Measurements from ENCODE around the gene SUMF2.
"Not testable (repeated sequence)": the region's sequence is repeated elsewhere in the genome, so short reads cannot be mapped to it uniquely, and the experiment has no call there.

The SUMF2 gene

DNA sequence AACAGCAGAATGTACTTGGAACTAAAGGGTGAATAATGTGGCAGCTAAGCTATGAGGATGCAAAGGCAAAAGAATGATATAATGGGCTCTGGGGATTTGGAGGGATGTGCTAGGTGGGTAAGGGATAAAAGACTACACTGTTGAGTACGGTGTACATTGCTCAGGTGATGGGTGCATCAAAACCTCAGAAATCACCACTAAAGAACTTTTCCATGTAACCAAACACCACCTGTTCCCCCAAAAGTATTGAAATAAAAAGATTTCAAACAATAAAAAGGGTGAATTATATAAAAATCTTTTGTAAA is 43.8 kb downstream of the SUMF2 start:
- no peak for DNase-seq

DNA sequence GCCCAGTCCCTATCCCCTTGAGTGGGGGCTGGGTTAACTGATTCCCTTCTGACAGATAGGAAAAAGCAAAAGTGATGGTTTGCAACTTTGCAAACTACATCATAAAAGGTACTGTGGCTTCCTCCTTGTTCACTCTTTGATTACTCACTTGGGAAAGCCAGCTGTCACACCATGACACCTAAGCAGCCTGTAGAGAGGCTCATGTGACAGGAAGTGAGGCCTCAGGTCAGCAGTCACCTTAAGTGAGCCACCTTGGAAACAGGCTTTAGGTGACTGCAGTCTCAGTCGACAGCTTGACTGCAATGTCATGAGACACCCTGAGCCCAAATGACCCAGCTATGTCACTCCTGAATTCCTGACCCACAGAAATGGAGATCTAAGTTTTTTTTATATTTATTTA is 46.5 kb downstream of the SUMF2 start:
- DNase-seq, result no peak

DNA sequence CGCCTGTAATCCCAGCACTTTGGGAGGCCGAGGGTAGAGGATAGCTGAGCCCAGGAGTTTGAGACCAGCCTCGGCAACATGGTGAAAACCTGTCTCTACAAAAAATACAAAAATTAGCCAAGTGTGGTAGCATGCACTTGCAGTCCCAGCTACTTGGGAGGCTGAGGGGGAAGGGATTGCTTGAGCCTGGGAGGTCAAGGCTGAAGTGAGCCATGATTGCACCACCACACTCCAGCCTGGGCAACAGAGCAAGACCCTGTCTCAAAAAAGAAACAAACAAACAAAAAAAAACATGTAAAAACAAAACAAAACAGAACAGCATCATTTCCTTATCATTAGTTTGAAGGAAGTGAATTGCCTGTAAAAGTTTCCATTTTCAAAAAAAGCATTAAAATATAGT is 48.2 kb downstream of the SUMF2 start:
- DNase-seq, result not testable (repeated sequence)

DNA sequence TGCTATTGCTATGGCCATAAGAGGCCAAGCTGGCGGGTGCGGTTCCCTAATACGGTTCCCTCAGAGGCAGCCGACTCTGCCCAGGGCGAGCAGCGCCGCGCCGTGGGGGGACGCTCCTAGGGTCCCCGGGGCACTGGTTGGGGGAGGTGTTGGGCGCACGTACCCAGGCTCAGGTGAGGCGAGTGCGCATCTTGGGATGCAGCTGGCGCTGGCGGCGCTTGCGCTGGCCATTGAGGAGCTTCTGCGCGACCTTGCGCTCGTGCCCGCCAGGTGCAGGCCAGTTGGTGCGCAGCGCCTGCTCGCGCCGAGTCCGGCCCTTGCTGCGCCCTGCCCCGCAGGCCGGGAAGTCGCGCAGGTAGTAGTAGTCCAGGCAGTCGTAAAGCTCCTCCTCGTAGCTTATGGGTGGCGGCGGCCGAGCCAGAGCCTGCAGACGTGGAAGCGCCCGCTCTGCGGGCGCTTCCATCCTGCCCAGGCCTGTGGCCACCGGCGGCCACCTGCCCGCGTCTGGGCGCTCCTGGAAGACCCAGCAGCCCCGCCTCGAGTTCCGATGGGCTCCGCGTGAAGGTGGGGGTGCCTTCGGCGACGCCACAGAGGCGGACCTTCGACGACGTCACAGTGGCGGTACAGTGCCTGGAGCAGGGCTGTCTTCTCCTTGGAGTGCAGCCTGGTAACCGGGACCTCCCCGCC is 51.9 kb downstream of the SUMF2 start, which contains the start of gene NUPR2:
Gene NUPR2, minus strand, starts transcription at position 566 of the 687 bp plus-strand sequence. Its CDS starts 103 bp downstream, at position 463.
- no peak for DNase-seq

DNA sequence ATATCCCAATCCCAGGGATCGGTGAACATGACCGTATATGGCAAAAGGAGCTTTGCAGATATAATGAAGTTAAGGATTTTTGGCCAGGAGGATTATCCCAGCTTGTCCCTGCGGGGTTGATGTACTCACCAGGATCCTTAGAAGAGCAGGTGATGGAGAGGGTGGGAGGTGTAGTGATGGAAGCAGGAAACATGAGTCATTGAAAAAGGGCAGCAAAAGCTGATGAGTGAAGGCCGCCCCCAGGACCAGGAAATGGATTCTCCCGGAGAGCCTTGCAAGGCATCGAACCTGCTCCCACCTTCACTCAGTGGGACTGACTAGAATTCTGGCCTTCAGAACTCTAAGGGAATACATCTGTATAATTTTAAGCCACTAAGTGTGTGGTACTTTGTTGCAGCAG is 57.4 kb downstream of the SUMF2 start:
- DNase-seq, result no peak

DNA sequence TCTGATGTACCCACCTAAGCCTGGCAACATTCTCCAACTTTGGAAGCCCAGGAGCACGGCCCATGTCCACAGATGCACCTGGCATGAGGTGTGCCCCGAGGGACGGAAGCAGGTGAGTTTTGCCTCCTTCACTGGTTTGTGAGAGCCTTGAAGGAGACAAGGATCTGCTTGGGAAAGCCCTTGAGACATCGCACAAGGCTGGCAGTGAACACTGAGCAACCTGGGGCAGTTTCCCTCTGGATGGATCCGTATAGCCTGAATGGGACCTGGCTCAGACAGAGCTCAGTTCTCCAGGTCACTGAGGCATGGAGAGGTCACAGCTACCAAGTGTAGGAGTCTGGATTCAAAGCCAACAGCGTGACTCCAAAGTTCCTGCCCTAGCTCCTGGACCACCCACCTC is 60.9 kb downstream of the SUMF2 start:
- DNase-seq, result no peak

DNA sequence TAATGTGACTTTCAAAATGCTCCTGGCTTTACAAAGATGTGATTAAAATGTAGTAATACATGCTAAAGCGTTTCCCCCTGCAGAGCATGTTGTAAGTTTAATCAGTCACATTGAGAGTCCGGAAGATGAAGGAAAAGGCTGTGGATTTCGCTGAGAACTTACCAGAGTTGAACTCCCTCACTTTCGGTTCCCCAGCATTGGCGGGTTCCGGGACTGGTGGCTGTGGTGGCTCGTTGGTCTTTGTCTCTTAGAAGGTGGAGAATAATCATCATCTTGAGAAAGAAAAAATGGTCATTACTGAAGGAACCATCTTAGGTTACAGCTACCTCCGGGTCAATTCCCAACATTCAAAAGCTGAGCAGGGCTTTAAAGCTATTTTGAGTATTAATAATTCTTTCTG is 61.7 kb downstream of the SUMF2 start:
- no peak for DNase-seq

DNA sequence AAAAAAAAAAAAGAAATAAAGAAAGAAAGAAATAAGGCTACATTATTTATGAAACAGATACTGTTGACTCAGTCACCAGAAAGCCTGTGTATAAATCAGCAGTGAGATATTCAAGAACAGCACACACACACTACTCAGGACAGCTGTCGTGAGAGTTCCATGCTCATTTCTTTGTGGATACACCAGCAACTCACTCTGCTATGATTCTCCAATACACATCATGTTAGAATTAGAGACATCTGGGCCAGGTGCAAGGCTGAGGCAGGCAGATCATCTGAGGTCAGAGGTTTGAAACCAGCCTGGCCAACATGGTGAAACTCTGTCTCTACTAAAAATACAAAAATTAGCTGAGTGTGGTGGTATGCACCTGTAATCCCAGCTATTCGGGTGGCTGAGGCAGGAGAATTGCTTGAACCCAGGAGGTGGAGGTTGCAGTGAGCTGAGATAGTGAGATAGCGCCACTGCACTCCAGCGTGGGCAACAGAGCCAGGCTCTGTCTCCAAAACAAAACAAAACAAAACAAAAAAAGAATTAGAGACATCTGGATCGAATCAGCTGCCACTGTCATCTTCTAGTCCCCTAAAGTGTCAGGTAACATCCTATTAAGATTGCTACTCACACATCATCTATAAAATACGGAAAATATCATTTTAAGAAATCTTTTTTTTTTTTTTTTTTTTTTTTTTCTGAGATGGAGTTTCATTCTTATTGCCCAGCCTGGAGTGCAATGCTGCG is 63.3 kb downstream of the SUMF2 start:
- DNase-seq, result no peak

All from NCI-H187 (cell line).